ENCODE measurements around the gene SEMA3C.

GRCh38 chr7:80835251-80835650, 83.6 kb downstream of the SEMA3C start:
- no peak for TF ChIP-seq CTCF (IDR thresholded peaks at IDR 0.05)
- no peak for TF ChIP-seq POLR2A (IDR thresholded peaks at IDR 0.05)
